Measurements from ENCODE around the gene PKP1. TPM values are rescaled to one million over a fixed set of nuclear protein-coding genes. Genes with fewer than 3 reads are reported as not detected.

PKP1 gene
- total RNA-seq, 1 donor from 2014 or later: 0.25 TPM

- ATAC-seq (no peak), DNase-seq (no peak)
- intact Hi-C loops (cut with micrococcal nuclease): no loop called here
Observed at GRCh38 chr1:201335174-201335870, 52.0 kb downstream of the PKP1 start.

DNA sequence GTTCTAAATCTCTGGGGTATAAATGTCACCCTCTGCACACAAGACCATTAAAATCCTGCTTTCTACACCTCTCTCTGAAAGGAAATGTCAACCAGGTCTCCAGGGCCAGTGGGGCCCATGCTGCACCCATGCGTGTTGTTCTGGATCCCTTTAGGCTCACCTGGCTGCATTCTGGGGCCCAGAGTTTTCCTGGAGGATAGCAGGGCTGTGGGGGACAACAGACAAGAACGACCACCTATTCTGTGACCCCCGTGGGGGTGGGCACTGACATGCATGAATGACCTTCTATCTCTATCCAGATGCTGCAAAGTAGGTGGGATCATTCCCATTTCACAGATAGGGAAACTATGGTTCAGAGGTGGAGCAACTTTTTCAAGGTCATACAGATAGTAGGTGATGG, 52.6 kb downstream of the PKP1 start:
- ATAC-seq (no peak), DNase-seq (no peak)
- intact Hi-C loops (cut with micrococcal nuclease): no loop called here

GRCh38 chr1:201336711-201337450, 53.6 kb downstream of the PKP1 start:
- intact Hi-C loops (cut with micrococcal nuclease): no loop called here
- ATAC-seq: no peak
- DNase-seq: no peak

DNA sequence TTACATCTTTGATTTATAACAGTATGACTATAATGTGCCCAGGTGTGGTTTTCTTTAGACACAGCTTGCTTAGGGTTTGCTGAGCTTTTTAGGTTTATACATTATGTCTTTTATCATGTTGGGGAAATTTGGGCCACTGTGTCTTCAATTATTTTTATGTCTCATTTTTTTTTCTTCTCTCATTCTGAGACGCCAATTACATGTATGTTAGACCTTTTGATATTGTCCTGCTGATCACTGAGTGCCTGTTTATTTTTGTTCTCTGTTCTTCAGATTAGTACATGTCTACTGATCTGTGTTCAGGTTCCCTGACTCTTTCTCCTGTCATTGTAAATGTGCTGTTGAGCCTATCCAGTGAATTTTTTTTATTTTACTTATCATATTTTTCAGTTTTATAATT, 58.1 kb downstream of the PKP1 start:
- intact Hi-C loops (cut with micrococcal nuclease): loop anchor here (10.0 kb wide), 1 partner anchor 87 kb away; no protein-coding TSS in a partner anchor
- ATAC-seq (no peak), DNase-seq (no peak)

- intact Hi-C loops (cut with micrococcal nuclease): loop anchor here (10.0 kb wide), 1 partner anchor 90 kb away; no protein-coding TSS in a partner anchor
- ATAC-seq (no peak), DNase-seq (no peak)
Observed at GRCh38 chr1:201344206-201345080, 61.1 kb downstream of the PKP1 start.

DNA sequence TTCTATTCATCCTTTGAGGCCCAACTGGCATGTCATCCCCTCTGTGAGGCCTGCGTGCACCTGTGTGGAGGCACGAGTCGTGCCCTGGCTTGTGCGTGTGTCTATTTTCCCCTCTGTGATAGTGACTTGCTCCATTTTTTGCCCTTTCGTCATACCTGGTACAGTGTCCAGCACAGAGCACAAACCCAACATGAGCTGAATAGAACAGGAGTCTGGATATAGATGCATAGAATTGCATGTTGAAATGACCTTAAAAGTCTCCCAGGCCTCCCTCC, 61.7 kb downstream of the PKP1 start:
- ATAC-seq (no peak), DNase-seq (no peak)
- intact Hi-C loops (cut with micrococcal nuclease): loop anchor here (10.0 kb wide), 1 partner anchor 90 kb away; no protein-coding TSS in a partner anchor

GRCh38 chr1:201346337-201346939, 63.1 kb downstream of the PKP1 start:
- no peak for DNase-seq
- peak; percentile 54 for ATAC-seq
- intact Hi-C loops (cut with micrococcal nuclease): loop anchor here (10.0 kb wide), 1 partner anchor 92 kb away; no protein-coding TSS in a partner anchor

DNA sequence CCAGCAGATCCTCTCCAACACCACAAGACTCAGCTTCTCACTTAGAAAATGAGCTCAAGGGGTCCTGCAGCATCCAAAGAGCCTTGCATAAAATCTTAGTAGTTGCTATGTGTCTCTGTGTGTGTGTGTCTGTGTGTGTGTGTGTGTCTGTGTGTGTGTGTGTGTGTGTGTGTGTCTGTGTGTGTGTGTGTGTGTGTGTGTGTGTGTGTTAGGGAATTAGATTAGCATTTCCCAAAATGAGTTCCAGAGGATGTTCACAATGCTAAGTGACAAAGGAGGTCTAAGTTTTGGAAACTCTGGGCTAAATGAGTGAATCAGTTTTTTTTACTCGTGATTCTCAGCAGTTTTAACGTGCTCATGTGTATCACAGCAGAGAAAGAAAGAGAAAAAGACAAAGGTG, 63.7 kb downstream of the PKP1 start:
- intact Hi-C loops (cut with micrococcal nuclease): loop anchor here (10.0 kb wide), 1 partner anchor 92 kb away; no protein-coding TSS in a partner anchor
- ATAC-seq (no peak), DNase-seq (no peak)

GRCh38 chr1:201347498-201348210, 64.3 kb downstream of the PKP1 start:
- DNase-seq: no peak
- ATAC-seq: no peak
- intact Hi-C loops (cut with micrococcal nuclease): loop anchor here (10.0 kb wide), 1 partner anchor 93 kb away; no protein-coding TSS in a partner anchor

DNA sequence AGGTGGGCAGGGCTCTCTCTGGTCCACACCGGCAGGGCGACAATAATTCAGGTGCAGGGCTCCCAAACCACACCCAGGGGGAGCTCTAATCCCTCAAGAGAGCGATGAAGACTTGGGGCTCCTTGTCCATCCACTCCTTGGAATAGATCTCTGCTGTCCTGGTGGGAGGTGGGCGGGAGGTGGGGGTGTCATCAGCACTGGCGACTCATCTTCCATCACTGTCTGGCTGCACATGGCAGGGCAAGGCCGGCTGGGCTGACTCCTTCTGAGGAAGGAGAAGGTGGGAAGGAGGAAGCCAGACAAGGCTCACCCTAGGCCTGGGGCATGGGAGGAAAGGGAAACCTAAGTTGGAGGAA, 64.9 kb downstream of the PKP1 start:
- ATAC-seq: peak; percentile 49
- DNase-seq: no peak
- intact Hi-C loops (cut with micrococcal nuclease): loop anchor here (10.0 kb wide), 1 partner anchor 93 kb away; no protein-coding TSS in a partner anchor

GRCh38 chr1:201349092-201349491, 65.8 kb downstream of the PKP1 start:
- ATAC-seq: no peak
- no peak for DNase-seq
- intact Hi-C loops (cut with micrococcal nuclease): loop anchor here (10.0 kb wide), 1 partner anchor 94 kb away; no protein-coding TSS in a partner anchor

DNA sequence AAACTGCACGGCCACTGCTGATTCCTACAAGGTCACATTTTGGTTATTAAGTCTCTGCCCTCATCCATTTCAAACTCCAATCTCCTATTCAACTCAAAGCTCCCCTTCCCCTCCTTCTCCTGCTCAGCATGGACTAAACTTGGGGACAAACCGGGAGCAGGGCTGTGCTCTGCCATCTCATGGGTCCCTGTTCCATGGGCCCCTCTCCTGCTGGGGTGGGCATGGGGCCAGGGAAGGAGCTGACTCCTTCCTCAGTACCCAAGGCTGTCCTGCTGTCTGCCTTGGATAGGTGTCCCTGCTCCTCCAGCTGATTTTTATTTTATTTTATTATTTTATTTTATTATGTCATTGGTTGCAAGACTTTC, 67.0 kb downstream of the PKP1 start:
- DNase-seq: no peak
- ATAC-seq: no peak
- intact Hi-C loops (cut with micrococcal nuclease): no loop called here

DNA sequence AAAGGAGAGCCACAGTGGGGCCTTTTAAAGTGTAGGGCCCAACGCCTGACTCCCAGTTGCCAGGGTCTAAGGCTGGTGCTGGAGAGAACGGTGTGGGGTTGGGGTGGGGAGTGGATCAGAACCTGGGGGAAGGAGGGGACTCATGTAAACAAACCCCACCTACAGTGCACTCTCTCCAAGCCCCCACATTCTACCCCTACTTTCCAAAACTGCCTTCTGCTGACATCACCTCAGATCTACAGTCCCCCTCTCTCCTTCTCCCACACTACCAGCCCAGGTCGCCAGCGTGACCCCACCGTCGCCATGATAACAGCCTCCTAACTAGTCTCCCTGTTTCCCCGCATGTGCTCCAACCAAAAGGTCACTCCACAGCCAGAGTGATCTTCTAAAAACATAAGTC, 67.6 kb downstream of the PKP1 start:
- ATAC-seq (no peak), DNase-seq (no peak)
- intact Hi-C loops (cut with micrococcal nuclease): no loop called here

DNA sequence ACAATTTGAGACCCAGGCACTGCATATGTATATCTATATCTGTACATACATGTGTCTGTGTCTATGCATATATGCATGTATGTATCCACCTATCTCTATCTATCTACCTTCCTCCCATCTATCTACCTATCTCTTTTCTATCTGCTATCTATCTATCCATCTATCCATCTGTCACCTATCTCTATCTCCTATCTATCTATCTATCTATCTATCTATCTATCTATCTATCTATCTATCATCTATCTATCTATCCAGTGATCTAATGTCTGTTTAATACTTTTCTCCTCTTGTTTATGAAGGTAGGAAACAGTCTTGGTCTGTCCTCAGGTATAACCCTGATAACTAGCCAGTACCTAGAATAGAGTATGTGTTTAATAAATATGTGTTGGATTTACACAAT, 68.3 kb downstream of the PKP1 start:
- DNase-seq: no peak
- ATAC-seq: no peak
- intact Hi-C loops (cut with micrococcal nuclease): no loop called here

DNA sequence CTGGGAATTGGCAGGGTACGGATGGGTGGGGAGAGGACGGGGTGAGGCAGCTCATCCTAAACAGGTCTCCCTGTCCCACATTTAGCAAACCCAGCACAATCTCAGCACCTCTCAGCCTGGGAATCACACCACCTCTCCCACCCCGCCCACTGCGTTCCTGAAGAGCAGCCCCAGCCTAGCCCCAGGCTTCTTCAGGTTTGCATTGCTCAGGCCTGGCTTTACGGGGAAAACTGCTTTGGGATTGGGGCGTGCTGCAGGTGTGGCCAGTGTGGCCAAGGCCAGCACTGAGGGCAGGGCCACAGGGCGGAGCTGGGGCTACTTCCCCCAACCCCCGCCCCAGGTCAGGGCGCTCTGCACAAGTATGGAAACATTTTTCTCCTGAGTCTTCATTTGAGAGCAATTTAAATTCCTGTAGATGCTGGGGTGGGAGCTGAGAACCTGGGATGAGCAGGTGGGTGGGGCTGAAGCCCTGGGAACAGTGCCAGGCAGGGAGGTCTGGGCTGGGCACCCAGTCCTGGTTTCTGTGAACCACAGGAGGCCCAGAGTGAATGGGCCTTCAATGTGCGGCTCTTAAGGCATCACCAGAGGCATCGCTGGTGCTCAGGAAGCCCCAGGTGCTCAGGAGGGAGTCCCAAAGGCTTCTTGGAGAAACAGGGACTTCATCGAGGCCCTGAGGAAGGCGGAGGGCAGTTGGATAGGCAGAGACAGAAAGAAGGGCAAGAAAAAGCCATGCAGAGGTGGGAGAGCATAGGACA, 70.1 kb downstream of the PKP1 start:
- DNase-seq (no peak), ATAC-seq (no peak)
- intact Hi-C loops (cut with micrococcal nuclease): no loop called here

- no peak for DNase-seq
- intact Hi-C loops (cut with micrococcal nuclease): no loop called here
- no peak for ATAC-seq
Observed at GRCh38 chr1:201354151-201354900, 71.0 kb downstream of the PKP1 start.

DNA sequence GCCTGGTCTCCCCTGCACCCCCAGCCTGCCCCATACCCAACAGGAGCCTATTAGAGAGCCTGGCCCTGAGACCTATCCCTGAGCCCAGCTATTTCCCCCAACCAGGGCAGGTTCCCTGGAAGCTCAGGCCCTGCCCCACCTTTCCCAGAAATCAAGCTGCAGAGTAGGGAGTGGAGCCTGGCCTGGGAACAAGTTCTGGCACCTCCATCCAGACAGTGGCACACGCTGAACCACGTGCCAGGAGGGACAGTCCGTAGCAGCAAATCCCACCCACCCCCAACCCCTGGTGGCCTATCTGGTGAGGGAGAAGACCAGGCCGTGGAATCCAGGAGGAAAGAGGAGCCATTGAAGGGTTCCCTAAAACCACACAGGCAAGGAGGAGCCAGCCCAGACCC, 71.6 kb downstream of the PKP1 start:
- DNase-seq (no peak), ATAC-seq (no peak)
- intact Hi-C loops (cut with micrococcal nuclease): no loop called here

DNA sequence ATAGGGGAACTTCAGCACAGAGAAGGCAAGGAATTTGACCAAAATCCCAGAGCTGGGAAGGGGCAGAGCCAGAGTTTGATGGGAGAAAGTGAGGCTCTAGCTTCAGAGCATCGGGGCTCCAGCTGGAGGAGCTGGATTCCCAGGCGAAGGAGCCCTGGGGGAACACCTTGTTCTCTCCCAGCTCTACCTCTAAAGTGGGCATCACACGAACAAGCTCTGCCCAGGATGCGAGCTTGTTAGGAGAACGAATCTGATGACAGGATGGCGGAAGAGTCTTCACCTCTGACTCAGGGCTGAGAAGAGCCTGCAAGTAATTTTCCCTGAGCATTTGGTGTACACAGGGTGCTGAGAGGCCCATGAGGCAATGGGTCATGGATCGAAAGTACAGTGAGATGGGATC, 72.2 kb downstream of the PKP1 start:
- ATAC-seq (no peak), DNase-seq (no peak)
- intact Hi-C loops (cut with micrococcal nuclease): no loop called here

Data from left ventricle myocardium superior (tissue), 1 donor.